HepG2 (cell line): Measurements from ENCODE around the gene PPBP. TPM values are rescaled to one million over a fixed set of nuclear protein-coding genes. Genes with fewer than 3 reads are reported as not detected.

Source experiments
- CBFB ChIP-seq: sonication (generic); formaldehyde crosslinking; IDR thresholded peaks from 2 replicates; pipeline ENCODE4 v1.4.0; 2020; ENCODE audit warnings: missing genetic modification reagents
- ETV5 ChIP-seq: IDR thresholded peaks from 2 replicates; pipeline ENCODE4 v1.6.1; 2018; ENCODE audit warnings: missing biosample characterization, missing genetic modification reagents, inconsistent platforms, borderline replicate concordance
- FOXP1 ChIP-seq, 2 experiments: fragments of 450-650 bp in 1 of 2; IDR thresholded peaks; 2 replicates each; pipeline ENCODE4 v1.6.1; 2017 to 2018; ENCODE audit warnings: antibody characterized with exemption in 1 of 2
- RCOR2 ChIP-seq: IDR thresholded peaks from 2 replicates; pipeline ENCODE4 v1.6.1; 2016; ENCODE audit warnings: missing biosample characterization, missing genetic modification reagents
- SOX13 ChIP-seq, 3 experiments: fragments of 450-650 bp in 1 of 3; sonication (generic) in 1 of 3; formaldehyde crosslinking in 1 of 3; IDR thresholded peaks in 2 of 3; conservative IDR thresholded peaks in 1 of 3; 2 replicates each; pipeline versions ENCODE4 v1.5.0 to v1.6.1; 2016 to 2020; ENCODE audit warnings: antibody characterized with exemption in 1 of 3, mild to moderate bottlenecking in 1 of 3, missing compliant biosample characterization in 1 of 3, missing genetic modification reagents in 1 of 3, moderate library complexity in 1 of 3
- TBX2 ChIP-seq: sonication (generic); formaldehyde crosslinking; IDR thresholded peaks from 2 replicates; pipeline ENCODE4 v1.5.0; 2020; ENCODE audit warnings: missing genetic modification reagents, mild to moderate bottlenecking, borderline replicate concordance
- ZBTB40 ChIP-seq, 2 experiments: fragments of 450-650 bp in 1 of 2; sonication (generic) in 1 of 2; formaldehyde crosslinking in 1 of 2; IDR thresholded peaks; 2 replicates each; pipeline versions ENCODE4 v1.6.1 to v1.8.0; 2016 to 2022; ENCODE audit warnings: antibody characterized with exemption in 1 of 2, mild to moderate bottlenecking in 1 of 2, missing genetic modification reagents in 1 of 2
- polyA plus RNA-seq, 8 experiments: library from polyadenylated mRNA; depleted of rRNA in 3 of 8; stranded (reverse) in 7 of 8; unstranded in 1 of 8; fragments of >200 nt; fragmentation: Illumina TruSeq in 4 of 8; extraction: Trizol in 4 of 8; gene quantifications; 2 replicates each; pipeline versions ENCODE4 v1.2.1 to v1.2.3, GENCODE V29; 2011 to 2016; ENCODE audit warnings: low read depth in 4 of 8, missing spikeins in 1 of 8, mixed read lengths in 1 of 8; ENCODE audit not compliant: insufficient read depth in 1 of 8
- total RNA-seq, 5 experiments: library from RNA; depleted of rRNA; stranded (reverse); fragments of >200 nt; fragmentation: Illumina TruSeq; extraction: Trizol; gene quantifications; 2 replicates each; pipeline ENCODE4 v1.2.3, GENCODE V29; 2016; ENCODE audit warnings: low read depth in 1 of 5
- TF ChIP-seq, protein P1 (sequence below): IDR thresholded peaks from 2 replicates; pipeline ENCODE4 v1.6.1; 2016; ENCODE audit warnings: low read depth
- TF ChIP-seq, protein P2 (sequence below): sonication (generic); formaldehyde crosslinking; IDR thresholded peaks from 2 replicates; pipeline ENCODE4 v1.4.0; 2020; ENCODE audit warnings: low read depth, mild to moderate bottlenecking, missing genetic modification reagents
- TF ChIP-seq, protein P3 (sequence below): sonication (generic); formaldehyde crosslinking; IDR thresholded peaks from 2 replicates; pipeline ENCODE4 v1.5.1; 2020; ENCODE audit warnings: mild to moderate bottlenecking, missing genetic modification reagents, borderline replicate concordance

Gene PPBP
- total and polyA plus RNA-seq, 2 of the 13 experiments (the other 11 are each of a cell fraction or from before 2014, with no cell fraction given), result not detected

GRCh38 chr4:74005528-74005927 is 17.5 kb upstream of the PPBP start (continued):
- TF ChIP-seq ZBTB40 (IDR thresholded peaks at IDR 0.05) (no peak), ZBTB40 (CRISPR knock-in tag; IDR thresholded peaks at IDR 0.05) (no peak), FOXP1 (IDR thresholded peaks at IDR 0.05) (peak; percentile 58; the same call in 1 of the 2 replicates), FOXP1 (CRISPR knock-in tag; IDR thresholded peaks at IDR 0.05) (peak; percentile 83), SOX13 (IDR thresholded peaks at IDR 0.05) (peak; percentile 78), SOX13 (CRISPR knock-in tag; conservative IDR thresholded peaks at IDR 0.05 in 1 of 2, IDR thresholded peaks at IDR 0.05 in 1 of 2) (peak in 1 of 2 experiments; percentile 94; a peak in 2 of 4 replicates), CBFB (CRISPR knock-in tag) (0 out of 2 replicates have a peak, but pooled peaks have one; percentile 34), RCOR2 (CRISPR knock-in tag) (peak; percentile 62; the same call in 1 of the 2 replicates), ETV5 (CRISPR knock-in tag) (peak; percentile 52; the same call in 1 of the 2 replicates), TBX2 (CRISPR knock-in tag) (peak; percentile 55; the same call in 1 of the 2 replicates)
- TF ChIP-seq, protein P1, sequence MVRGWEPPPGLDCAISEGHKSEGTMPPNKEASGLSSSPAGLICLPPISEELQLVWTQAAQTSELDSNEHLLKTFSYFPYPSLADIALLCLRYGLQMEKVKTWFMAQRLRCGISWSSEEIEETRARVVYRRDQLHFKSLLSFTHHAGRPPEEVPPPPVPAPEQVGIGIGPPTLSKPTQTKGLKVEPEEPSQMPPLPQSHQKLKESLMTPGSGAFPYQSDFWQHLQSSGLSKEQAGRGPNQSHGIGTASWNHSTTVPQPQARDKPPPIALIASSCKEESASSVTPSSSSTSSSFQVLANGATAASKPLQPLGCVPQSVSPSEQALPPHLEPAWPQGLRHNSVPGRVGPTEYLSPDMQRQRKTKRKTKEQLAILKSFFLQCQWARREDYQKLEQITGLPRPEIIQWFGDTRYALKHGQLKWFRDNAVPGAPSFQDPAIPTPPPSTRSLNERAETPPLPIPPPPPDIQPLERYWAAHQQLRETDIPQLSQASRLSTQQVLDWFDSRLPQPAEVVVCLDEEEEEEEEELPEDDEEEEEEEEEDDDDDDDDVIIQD, result 0 out of 2 replicates have a peak, but pooled peaks have one; percentile 14
- TF ChIP-seq, protein P2, sequence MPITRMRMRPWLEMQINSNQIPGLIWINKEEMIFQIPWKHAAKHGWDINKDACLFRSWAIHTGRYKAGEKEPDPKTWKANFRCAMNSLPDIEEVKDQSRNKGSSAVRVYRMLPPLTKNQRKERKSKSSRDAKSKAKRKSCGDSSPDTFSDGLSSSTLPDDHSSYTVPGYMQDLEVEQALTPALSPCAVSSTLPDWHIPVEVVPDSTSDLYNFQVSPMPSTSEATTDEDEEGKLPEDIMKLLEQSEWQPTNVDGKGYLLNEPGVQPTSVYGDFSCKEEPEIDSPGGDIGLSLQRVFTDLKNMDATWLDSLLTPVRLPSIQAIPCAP (CRISPR knock-in tag), result no peak
- TF ChIP-seq, protein P3, sequence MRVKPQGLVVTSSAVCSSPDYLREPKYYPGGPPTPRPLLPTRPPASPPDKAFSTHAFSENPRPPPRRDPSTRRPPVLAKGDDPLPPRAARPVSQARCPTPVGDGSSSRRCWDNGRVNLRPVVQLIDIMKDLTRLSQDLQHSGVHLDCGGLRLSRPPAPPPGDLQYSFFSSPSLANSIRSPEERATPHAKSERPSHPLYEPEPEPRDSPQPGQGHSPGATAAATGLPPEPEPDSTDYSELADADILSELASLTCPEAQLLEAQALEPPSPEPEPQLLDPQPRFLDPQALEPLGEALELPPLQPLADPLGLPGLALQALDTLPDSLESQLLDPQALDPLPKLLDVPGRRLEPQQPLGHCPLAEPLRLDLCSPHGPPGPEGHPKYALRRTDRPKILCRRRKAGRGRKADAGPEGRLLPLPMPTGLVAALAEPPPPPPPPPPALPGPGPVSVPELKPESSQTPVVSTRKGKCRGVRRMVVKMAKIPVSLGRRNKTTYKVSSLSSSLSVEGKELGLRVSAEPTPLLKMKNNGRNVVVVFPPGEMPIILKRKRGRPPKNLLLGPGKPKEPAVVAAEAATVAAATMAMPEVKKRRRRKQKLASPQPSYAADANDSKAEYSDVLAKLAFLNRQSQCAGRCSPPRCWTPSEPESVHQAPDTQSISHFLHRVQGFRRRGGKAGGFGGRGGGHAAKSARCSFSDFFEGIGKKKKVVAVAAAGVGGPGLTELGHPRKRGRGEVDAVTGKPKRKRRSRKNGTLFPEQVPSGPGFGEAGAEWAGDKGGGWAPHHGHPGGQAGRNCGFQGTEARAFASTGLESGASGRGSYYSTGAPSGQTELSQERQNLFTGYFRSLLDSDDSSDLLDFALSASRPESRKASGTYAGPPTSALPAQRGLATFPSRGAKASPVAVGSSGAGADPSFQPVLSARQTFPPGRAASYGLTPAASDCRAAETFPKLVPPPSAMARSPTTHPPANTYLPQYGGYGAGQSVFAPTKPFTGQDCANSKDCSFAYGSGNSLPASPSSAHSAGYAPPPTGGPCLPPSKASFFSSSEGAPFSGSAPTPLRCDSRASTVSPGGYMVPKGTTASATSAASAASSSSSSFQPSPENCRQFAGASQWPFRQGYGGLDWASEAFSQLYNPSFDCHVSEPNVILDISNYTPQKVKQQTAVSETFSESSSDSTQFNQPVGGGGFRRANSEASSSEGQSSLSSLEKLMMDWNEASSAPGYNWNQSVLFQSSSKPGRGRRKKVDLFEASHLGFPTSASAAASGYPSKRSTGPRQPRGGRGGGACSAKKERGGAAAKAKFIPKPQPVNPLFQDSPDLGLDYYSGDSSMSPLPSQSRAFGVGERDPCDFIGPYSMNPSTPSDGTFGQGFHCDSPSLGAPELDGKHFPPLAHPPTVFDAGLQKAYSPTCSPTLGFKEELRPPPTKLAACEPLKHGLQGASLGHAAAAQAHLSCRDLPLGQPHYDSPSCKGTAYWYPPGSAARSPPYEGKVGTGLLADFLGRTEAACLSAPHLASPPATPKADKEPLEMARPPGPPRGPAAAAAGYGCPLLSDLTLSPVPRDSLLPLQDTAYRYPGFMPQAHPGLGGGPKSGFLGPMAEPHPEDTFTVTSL, result peak; percentile 23; the same call in 1 of the 2 replicates
